ENCODE measurements around the gene STOML1.
"Not testable (repeated sequence)": the region's sequence is repeated elsewhere in the genome, so short reads cannot be mapped to it uniquely, and the experiment has no call there.

- not testable (repeated sequence) for TF ChIP-seq POLR2A (IDR thresholded peaks at IDR 0.05); CTCF (IDR thresholded peaks at IDR 0.05 in 4 of 5, conservative IDR thresholded peaks at IDR 0.05 in 1 of 5)
Measured at GRCh38 chr15:73938516-73938915, 53.6 kb downstream of the STOML1 start.

Measured in gastrocnemius medialis (tissue), 4 donors.